Calu3 (cell line): ENCODE measurements around the gene KCTD18. TPM values are rescaled to one million over a fixed set of nuclear protein-coding genes. Genes with fewer than 3 reads are reported as not detected.

Experiments used
- BruUV-seq: library from RNA; stranded (reverse); fragments of 400-500 nt; replicated peaks from 2 replicates; lab custom pipeline; 2021; lab: Mats Ljungman, UMichigan
- CTCF ChIA-PET: fragments of 300-600 bp; sonication (Branson Sonifier 250); formaldehyde crosslinking; loops from one replicate; lab custom pipeline; 2022; ENCODE audit warnings: antibody characterized with exemption; lab: Charles Lee
- DNase-seq: peaks from one replicate; pipeline ENCODE4 v3.0.0; 2022
- H3K27ac Mint-ChIP-seq: one replicate; pipeline ENCODE4 v1.8.0; 2022; ENCODE audit warnings: mixed read lengths; ENCODE audit not compliant: unreplicated experiment
- H3K27me3 Mint-ChIP-seq: one replicate; pipeline ENCODE4 v1.8.0; 2022; ENCODE audit warnings: mixed read lengths; ENCODE audit not compliant: unreplicated experiment
- H3K36me3 Mint-ChIP-seq: one replicate; pipeline ENCODE4 v1.8.0; 2022; ENCODE audit warnings: mild to moderate bottlenecking, moderate library complexity, mixed read lengths; ENCODE audit not compliant: insufficient read depth, unreplicated experiment
- H3K4me1 Mint-ChIP-seq: one replicate; pipeline ENCODE4 v1.8.0; 2022; ENCODE audit warnings: mild to moderate bottlenecking, low read depth, mixed read lengths; ENCODE audit not compliant: unreplicated experiment
- H3K4me3 Mint-ChIP-seq: one replicate; pipeline ENCODE4 v1.8.0; 2022; ENCODE audit warnings: mild to moderate bottlenecking, low read depth, moderate library complexity, mixed read lengths; ENCODE audit not compliant: unreplicated experiment
- H3K9me3 Mint-ChIP-seq: one replicate; pipeline ENCODE4 v1.8.0; 2022; ENCODE audit warnings: low read depth, mixed read lengths; ENCODE audit not compliant: unreplicated experiment
- intact Hi-C: fragments of 100-400 bp; cut with micrococcal nuclease; formaldehyde crosslinking; loops from one replicate; pipeline ENCODE4 v1.10.0; 2022; ENCODE audit not compliant: unreplicated experiment
- total RNA-seq: library from RNA; stranded (reverse); gene quantifications from 2 replicates; pipeline ENCODE4 v1.2.3, GENCODE V29; 2022
- TF ChIP-seq, protein P1 (sequence below): fragments of 200-600 bp; IDR thresholded peaks from one replicate; pipeline ENCODE4 v1.8.0; 2022; ENCODE audit warnings: antibody characterized with exemption; ENCODE audit not compliant: unreplicated experiment

Gene KCTD18
- total RNA-seq, 1 experiment from 2014 or later, result 11.8 TPM

- Mint-ChIP-seq H3K36me3 (peaks cover 73% of the 10 kb centered on the region), H3K27me3 (no peaks in the 10 kb centered on the region), H3K4me3 (no peak overlapping the region), H3K4me1 (peaks cover 14% of the 10 kb centered on the region), H3K9me3 (no peaks in the 10 kb centered on the region), H3K27ac (peak overlapping the region; percentile 21)
- DNase-seq, result no peak
- BruUV-seq, result no TSS peak
- TF ChIP-seq, protein P1, sequence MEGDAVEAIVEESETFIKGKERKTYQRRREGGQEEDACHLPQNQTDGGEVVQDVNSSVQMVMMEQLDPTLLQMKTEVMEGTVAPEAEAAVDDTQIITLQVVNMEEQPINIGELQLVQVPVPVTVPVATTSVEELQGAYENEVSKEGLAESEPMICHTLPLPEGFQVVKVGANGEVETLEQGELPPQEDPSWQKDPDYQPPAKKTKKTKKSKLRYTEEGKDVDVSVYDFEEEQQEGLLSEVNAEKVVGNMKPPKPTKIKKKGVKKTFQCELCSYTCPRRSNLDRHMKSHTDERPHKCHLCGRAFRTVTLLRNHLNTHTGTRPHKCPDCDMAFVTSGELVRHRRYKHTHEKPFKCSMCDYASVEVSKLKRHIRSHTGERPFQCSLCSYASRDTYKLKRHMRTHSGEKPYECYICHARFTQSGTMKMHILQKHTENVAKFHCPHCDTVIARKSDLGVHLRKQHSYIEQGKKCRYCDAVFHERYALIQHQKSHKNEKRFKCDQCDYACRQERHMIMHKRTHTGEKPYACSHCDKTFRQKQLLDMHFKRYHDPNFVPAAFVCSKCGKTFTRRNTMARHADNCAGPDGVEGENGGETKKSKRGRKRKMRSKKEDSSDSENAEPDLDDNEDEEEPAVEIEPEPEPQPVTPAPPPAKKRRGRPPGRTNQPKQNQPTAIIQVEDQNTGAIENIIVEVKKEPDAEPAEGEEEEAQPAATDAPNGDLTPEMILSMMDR, result no peak
- CTCF ChIA-PET, result no interaction called here
- intact Hi-C loops, result no loop called here
These were observed 64.6 kb downstream of the KCTD18 start for GRCh38 chr2:200445284-200445683.

- peak overlapping the region; percentile 23 for H3K27ac Mint-ChIP-seq
- CTCF ChIA-PET, result no interaction called here
- H3K27me3 Mint-ChIP-seq, result no peaks in the 10 kb centered on the region
These were observed 65.3 kb downstream of the KCTD18 start for GRCh38 chr2:200444530-200444929.

GRCh38 chr2:200443916-200444315 lies 66.0 kb downstream of the KCTD18 start:
- no peak overlapping the region for H3K4me3 Mint-ChIP-seq
- BruUV-seq, result no TSS peak
- peaks cover 17% of the 10 kb centered on the region for H3K4me1 Mint-ChIP-seq
- TF ChIP-seq, protein P1, result no peak
- H3K36me3 Mint-ChIP-seq, result peaks cover 73% of the 10 kb centered on the region
- DNase-seq, result no peak
- H3K27me3 Mint-ChIP-seq, result no peaks in the 10 kb centered on the region
- no peaks in the 10 kb centered on the region for H3K9me3 Mint-ChIP-seq
- H3K27ac Mint-ChIP-seq, result no peak overlapping the region
- intact Hi-C loops, result no loop called here
- CTCF ChIA-PET, result no interaction called here

More at GRCh38 chr2:200444530-200444929, 65.3 kb downstream of the KCTD18 start:
- DNase-seq, result no peak
- peaks cover 17% of the 10 kb centered on the region for H3K4me1 Mint-ChIP-seq
- no peaks in the 10 kb centered on the region for H3K9me3 Mint-ChIP-seq
- intact Hi-C loops, result no loop called here
- BruUV-seq, result no TSS peak
- peaks cover 77% of the 10 kb centered on the region for H3K36me3 Mint-ChIP-seq
- TF ChIP-seq, protein P1, result no peak
- no peak overlapping the region for H3K4me3 Mint-ChIP-seq

DNA sequence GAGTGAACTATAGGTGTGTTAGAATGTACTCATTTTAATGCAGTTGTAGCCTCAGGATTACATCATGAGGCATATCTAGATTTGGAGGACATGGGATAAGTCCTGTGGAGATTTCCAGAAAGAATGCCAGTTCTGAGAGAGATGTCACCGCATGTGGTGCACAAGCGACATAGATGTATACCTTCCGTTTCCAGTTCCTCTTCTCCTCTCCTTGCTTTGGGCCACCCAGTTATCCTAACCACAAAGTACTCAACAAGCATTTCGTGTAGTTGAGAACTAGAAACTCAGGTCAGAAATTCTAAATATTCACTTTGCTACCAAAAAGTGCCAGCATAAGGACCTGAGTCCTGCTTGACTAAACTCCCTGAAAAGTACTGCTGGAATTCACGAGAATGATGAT lies 66.5 kb downstream of the KCTD18 start:
- peaks cover 73% of the 10 kb centered on the region for H3K36me3 Mint-ChIP-seq
- BruUV-seq, result no TSS peak
- CTCF ChIA-PET, result no interaction called here
- intact Hi-C loops, result no loop called here
- no peaks in the 10 kb centered on the region for H3K27me3 Mint-ChIP-seq
- H3K4me3 Mint-ChIP-seq, result no peak overlapping the region
- no peak overlapping the region for H3K27ac Mint-ChIP-seq
- TF ChIP-seq, protein P1, result no peak
- no peak for DNase-seq
- peaks cover 17% of the 10 kb centered on the region for H3K4me1 Mint-ChIP-seq
- no peaks in the 10 kb centered on the region for H3K9me3 Mint-ChIP-seq
